Activated T-cell treated with anti-CD3 and anti-CD28 coated beads for 24 hours (primary cell): ENCODE results near the gene SENP5.
"Not testable (repeated sequence)": the region's sequence is repeated elsewhere in the genome, so short reads cannot be mapped to it uniquely, and the experiment has no call there.

ENCODE experiments used
- DNase-seq: peaks from one replicate; pipeline ENCODE4 v3.0.0-alpha.2; 2020; ENCODE audit warnings: low read depth

SENP5 gene, protein sequence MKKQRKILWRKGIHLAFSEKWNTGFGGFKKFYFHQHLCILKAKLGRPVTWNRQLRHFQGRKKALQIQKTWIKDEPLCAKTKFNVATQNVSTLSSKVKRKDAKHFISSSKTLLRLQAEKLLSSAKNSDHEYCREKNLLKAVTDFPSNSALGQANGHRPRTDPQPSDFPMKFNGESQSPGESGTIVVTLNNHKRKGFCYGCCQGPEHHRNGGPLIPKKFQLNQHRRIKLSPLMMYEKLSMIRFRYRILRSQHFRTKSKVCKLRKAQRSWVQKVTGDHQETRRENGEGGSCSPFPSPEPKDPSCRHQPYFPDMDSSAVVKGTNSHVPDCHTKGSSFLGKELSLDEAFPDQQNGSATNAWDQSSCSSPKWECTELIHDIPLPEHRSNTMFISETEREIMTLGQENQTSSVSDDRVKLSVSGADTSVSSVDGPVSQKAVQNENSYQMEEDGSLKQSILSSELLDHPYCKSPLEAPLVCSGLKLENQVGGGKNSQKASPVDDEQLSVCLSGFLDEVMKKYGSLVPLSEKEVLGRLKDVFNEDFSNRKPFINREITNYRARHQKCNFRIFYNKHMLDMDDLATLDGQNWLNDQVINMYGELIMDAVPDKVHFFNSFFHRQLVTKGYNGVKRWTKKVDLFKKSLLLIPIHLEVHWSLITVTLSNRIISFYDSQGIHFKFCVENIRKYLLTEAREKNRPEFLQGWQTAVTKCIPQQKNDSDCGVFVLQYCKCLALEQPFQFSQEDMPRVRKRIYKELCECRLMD

DNA sequence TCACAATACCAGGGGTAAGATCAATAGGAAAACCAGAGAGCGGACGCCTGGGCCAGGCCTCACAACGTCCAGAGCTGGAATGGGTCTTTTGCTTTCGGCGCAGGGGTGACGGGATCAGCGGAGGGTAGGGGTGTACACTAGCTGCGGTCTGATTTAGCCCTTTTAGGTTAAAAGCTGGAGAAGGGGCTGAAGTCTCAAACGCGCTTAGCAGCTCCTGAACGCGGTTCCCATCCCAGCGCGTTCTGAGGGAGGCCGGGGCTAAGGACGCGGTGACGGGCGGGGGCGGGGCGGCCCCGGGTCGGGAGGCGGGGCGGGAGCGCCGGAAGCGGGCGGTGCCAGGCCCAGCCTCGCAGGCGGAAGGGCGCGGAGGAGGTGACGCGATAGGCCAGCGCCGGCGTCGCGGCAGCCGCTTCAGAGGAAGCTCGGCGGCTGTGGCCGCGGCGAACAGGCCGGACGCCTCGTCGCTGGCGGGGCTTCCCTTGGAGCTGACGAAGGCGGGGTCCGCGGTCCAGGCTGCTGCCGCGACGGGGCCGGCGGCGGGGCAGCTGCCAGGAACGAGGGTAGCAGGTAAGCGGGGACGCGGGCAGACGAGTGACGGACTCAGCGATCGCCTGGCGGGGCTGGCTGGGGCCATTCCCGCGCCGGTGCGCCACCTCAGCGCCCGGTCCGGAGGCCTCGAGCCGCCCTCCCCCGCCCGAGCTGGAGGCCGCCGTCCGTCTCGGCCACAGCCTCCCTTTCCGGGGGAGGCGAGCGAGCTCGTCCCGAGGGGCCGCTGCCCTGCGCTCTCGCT lies at the start of gene SENP5:
TSS of gene SENP5 (plus strand) at position 414 of the 790 bp plus-strand sequence. CDS start 17,262 bp downstream, outside the sequence.
- DNase-seq: peak; percentile 87

DNA sequence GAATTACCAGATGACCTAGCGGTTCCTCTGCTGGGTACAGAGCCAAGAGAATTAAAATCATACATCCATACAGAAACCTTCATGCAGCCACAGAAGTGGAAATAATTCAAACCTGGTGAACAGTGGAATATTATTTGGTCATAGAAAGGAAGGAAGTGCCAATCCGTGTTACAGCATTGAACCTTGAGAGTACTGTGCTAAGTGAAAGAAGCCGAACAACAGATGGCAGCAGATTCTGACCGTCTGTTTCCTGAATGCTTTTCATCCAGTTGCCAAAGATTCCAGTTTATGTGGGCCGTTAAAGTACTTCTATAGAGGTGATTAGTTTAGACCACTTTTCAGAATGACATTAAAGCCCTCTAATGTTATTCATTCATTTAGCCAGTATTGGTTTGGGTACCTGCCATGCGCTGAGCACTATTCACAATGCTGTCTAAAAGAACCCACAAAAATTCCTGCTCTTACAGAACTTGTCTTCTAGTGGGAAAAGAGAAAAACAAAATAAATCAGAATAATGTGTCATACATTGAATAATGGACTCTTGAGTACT lies 45.8 kb upstream of the SENP5 start:
- no peak for DNase-seq

DNA sequence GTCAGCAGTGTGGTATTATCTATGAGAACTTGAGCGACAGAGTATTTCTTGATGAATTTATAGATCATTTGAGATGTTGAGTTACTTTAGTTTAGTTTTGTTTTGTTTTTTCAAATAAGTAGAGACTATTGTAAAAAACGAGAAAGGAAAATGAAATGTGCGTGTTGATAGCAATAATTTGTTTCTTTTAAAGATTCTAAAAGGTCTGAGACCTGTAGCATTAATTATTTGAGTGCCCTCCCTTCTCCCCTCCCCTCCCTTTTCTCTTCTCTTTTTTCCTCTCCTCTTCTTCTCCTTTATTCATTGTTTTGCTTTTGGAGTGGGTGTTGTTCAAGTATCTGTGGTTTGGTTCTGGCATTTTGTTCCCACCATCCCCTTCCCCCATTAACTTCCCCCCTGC lies 38.1 kb upstream of the SENP5 start:
- DNase-seq: not testable (repeated sequence)

DNA sequence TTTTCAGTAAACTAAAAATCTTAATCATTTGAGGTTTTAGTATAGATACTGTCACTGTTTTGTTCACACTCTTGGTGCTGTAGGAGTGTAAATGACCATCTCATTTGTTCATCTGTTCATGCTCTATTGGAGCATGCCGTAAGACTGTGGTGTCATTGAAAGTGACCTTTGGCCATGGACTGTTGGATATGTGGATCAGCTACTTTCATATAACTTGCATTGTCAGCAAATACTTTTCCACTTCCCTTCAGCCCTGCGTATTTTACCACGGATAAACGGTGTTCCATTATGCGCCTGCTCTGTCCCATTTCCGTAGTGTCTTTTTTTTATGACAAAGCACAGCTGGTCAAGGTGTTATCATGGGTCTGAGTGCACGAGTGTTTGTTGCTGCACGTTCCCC lies 32.6 kb upstream of the SENP5 start:
- no peak for DNase-seq

DNA sequence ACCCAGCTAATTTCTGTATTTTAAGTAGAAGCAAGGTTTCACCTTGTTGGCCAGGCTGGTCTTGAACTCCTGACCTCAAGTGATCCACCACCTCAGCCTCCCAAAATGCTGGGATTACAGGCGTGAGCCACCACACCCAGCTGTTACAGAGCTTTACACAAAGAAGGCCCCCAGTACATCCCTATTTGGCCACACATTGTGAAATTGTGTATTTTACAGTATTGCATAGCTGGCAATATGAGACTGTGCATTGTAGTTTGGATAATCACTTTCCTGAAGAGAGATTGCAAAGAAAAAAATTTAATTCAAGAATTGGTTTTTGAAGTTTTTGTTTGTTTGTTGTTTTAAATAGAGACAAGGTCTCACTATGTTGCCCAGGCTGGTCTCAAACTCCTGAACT lies 31.1 kb upstream of the SENP5 start:
- not testable (repeated sequence) for DNase-seq

DNA sequence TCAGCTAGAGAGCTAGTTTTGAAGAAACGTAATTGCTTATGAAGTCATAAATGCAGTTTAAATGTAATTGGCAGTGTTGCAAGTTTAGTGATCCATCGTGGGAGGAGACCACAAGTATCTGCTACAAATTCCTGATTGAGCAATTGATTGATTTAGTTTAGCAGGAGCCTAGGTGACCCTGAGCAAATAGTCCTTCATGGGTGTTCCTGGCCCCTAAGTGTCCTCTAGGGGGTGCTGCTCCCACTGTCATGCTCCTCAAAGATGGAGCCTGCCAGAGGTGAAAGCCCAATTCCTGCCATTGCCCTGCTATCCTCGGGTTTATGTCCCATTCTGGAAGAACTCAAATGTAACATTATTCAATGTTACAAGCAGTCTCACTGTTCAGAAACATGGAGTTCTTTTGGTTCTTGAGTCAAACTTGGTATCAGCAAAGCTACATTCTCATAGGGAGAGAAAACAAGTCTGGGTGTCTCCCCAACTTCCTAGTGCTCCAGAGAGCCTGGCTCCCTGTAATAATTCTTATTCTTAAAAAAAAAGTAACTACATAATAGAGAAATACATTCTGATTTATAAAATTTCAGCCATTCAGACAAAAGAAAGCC lies 29.8 kb upstream of the SENP5 start:
- DNase-seq: peak; percentile 54

DNA sequence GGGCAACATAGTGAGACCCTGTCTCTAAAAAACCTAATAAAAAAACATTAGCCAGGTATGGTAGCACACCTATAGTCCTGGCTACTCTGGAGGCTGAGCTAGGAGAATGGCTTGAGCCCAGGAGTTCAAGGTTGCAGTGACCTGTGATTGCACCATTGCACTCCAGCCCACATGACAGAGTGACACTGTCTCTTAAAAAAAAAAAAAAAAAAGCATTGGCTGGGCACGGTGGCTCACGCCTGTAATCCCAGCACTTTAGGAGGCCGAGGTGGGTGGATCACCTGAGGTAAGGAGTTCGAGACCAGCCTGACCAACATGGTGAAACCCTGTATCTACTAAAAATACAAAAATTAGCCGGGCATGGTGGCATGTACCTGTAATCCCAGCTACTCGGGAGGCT lies 28.4 kb upstream of the SENP5 start:
- not testable (repeated sequence) for DNase-seq

DNA sequence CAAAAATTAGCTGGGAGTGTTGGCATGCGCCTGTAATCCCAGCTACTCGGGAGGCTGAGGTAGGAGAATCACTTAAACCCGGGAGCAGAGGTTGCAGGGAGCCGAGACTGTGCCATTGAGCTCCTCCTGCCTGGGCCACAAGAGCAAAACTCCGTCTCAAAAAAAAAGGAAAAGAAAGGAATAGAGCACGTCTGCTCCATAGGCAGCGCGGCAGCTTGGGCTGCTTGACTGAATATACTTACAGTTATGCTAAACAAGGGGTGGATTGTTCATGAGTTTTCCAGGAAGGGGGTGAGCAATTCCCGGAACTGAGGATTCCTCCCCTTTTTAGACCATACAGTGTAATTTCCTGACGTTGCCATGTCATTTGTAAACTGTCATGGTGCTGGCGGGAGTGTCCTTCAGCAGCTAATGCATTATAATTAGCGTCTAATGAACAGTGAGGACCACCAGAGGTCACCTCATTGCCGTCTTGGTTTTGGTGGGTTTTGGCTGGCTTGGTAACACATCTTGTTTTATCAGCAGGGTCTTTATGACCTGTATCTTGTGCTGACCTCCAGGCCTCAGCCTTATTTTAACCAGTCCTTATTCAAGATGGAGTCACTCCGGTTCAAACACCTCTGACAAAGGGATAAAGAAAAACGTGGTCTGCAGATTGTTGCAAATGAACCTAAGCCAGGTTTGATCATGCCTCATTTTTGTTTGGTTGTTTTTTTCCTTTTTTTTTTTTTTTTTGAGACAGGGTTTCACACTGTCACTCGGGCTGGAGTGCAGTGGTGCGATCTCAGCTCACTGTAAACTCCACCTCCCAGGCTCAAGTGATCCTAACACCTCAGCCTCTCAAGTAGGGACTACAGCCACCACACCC lies 24.9 kb upstream of the SENP5 start:
- no peak for DNase-seq

DNA sequence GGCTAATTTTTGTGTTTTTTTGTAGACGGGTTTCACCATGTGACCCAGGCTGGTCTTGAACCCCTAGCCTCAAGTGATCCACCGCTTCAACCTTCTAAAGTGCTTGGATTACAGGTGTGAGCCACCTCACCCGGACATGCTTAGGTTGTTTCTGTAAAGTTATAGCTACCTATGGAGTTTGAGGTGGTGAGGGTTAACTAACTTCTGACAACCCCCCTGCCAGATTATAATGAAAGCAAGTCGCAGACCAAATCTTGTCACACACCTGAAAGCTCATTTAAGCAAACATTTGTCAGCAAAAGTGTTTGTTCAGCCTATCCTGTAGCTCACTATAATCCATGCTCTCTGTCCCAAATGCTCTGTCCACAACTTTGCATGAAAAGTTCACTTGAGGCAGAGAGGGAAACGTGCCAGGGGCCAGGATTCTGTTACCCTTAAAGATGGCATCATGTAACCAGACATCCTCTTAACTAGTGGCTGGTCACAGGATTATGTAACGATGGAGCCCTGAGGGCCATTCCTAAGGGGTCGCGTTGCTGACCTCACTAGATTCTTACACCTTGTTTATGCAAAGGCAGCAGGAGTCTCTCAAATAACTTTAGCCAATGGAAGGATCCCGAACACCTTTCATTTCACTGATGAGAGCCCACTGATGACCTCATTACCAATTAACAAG lies 24.1 kb upstream of the SENP5 start:
- no peak for DNase-seq

DNA sequence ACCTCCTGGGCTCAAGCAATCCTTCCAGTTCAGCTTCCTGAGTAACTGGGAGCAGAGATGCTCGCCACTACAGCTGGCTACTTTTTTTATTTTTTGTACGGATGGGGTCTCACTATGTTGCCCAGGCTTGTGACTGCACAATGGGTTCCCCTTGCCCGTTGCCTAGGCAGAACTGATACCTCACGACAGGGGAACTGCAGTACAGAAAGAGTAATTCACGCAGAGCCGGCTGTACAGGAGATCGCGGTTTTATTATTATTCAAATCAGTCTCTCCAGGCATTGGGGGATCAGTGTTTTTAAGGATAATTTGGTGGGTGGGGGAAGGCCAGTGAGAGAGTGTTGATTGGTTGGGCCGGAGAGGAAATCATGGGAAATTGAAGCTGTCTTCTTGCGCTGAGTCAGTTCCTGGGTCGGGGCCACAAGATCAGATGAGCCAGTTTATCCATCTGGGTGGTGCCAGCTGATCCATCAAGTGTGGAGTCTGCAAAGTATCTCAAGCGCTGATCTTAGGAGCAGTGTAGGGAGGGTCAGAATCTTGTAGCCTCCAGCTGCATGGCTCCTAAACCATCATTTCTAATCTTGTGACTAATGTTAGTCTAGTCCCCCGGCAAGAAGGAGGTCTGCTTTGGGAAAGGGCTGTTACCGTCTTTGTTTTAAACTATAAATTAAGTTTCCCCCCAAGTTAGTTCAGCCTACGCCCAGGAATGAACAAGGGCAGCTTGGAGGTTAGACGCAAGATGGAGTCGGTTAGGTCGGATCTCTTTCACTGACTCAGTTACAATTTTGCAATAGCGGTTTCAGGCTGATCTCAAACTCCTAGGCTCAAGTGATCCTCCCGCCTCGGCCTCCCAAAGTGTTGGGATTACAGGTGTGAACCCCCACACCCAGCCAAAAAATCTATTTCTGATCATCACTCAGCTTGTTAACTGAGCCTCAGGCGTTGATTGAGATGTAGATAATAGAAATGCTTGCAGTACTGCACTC lies 23.2 kb upstream of the SENP5 start:
- not testable (repeated sequence) for DNase-seq

DNA sequence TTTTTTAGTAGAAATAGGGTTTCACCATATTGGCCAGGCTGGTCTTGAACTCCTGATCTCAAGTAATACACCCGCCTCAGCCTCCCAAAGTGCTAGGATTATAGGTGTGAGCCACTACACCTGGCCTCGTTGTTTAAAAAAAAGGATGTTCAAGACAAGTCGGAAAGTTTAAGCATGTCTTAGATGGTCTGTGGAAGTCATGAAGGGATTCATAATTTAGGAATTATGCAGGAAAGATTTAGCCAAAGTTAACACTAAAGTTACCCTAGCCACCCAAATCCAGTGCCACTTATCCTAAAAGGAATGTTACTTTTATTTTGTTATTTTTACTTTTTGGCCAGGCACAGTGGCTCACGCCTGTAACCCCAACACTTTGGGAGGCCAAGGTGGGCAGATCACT lies 19.3 kb upstream of the SENP5 start:
- not testable (repeated sequence) for DNase-seq

DNA sequence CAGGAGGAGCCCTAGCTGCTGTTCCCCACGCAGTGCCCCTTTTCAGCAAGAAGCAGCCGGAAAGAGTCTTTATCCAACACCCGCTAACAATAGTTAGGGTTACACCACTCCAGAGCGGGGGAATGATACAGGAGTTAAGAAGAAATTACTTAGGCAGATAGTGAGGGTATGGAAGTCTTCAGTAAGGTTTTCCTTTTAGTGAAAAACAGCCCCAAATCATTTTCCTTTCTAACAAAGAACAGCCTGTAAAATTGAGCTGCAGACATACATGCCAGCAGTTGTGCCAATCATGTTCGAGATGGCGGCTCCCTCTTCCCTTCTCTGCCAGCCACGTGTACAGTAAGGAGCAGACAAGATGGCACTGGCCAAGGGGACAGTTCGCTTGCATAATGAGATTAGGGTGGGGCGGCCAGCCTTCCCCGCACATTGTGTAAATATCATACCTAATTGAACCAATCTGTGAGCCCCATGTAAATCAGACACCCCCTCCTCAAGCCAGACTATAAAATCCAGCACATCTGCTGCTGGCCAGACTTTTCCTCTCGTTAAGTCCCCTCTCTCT lies 18.5 kb upstream of the SENP5 start:
- DNase-seq: no peak

DNA sequence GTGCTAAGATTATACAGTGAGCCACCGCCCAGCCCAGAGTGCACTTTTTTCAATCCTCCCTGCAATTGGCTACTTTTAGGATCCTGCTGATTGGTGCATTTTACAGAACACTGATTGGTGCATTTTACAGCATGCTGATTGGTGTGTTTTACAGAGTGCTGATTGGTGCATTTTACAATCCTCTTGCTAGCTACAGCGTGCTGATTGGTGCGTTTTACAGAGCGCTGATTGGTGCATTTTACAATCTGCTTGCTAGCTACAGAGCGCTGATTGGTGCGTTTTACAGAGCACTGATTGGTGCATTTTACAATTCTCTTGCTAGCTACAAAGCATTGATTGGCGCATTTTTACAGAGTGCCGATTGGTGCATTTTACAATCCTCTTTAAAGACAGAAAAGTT lies 4.7 kb upstream of the SENP5 start:
- DNase-seq: not testable (repeated sequence)

DNA sequence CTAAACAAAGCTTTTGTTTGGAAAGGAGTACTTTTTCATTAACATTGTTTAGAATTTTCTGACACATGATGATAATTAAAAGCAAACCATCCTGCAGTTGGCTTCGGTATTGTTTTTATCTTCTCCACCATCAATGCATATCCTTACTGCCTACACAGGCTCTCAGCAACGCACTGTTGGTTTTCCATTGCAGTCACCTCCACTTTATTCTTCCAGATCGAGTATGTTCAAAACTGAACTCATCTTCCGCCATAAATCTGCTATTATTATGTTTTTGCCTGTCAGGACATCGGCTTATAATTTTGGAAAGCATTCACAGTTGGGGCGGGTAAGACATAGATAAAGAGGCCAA lies 589 bp upstream of the SENP5 start:
- no peak for DNase-seq

DNA sequence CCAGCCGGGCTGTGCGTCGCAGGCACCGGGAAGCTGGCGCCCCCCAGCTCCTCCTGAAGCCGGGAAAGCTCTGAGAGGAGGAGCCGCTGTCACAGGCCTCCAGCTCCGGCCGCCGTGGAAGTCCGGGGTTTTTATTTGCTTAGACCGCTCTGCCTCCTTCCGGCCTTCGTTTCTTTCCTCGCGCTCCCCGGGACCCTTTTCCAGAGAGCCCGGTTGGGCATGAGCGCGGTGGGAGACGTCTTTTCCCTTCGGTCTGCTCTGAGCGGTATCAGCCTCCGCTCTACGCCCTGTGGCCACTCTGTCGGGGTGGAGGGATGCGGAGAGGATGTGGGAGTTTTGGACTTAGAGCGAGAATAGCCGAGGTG lies 559 bp downstream of the SENP5 start:
- no peak for DNase-seq

DNA sequence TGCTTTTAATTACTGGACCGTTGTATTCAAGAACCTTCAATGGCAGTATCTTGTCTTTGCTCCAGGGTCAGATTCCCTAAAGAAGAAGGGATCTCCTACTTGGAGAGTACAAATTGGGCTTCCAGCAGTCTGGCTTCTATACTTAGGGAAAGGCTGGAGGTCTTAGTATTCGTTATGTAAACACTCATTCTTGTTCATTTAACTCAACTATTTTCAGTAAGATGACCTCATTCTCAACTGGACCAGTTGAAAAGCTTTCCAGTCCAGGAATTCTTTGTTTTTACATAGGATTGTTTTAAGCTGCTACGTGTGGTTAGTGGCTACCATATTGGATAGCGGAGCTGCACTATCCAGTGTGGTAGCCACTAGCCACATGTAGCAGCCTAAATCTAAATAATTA lies 4.6 kb downstream of the SENP5 start:
- DNase-seq: no peak

DNA sequence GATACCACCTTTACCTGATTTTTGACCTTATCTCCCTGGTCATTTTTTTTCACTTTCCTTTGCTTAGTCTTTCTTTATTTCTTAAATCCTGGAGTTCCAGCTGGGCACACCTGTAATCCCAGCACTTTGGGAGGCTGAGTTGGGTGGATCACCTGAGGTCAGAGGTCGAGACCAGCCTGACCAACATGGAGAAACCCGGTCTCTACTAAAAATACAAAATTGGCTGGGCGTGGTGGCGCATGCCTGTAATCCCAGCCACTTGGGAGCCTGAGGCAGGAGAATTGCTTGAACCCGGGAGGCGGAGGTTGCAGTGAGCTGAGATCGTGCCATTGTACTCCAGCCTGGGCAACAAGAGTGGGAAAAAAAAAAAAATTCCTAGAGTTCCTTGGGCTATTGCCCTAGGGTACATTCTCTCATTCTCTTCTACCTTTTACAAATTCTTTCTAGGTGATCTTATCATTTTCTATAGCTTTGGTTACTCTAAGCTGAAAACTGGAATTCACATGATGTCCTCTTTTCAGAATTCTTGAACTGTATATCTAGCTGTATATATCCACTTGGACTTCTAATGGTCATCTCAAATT lies 6.9 kb downstream of the SENP5 start:
- DNase-seq: not testable (repeated sequence)

DNA sequence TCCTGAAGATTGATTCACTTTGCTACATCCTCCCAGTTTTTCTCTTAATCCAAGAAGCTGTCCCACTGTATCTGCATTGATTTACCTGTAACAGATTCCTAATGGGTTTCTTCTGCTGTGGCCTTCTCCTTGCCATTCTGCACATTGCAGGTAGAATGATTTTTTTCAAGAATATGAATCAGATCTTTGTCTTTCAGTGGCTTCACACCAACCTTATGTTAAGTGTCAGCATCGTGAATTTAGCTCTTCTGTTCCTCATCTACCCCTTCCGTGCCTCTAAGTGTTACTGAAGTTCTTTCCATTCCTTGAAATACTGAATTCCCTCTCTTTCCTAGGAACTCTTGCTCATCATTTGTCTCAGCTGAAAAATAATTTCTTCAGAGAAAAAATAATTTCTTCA lies 7.5 kb downstream of the SENP5 start:
- no peak for DNase-seq
